PC-9 (cell line): ENCODE results near the gene PLSCR4. TPM values are rescaled to one million over a fixed set of nuclear protein-coding genes. Genes with fewer than 3 reads are reported as not detected.

Experiments used
- BruUV-seq: library from RNA; stranded (reverse); fragments of 400-500 nt; replicated peaks from 2 replicates; lab custom pipeline; 2021; lab: Mats Ljungman, UMichigan
- CTCF ChIA-PET: fragments of 300-600 bp; sonication (Branson Sonifier 250); formaldehyde crosslinking; loops from one replicate; lab custom pipeline; 2022; ENCODE audit warnings: antibody characterized with exemption; lab: Charles Lee
- POLR2A ChIA-PET: fragments of 300-600 bp; sonication (Branson Sonifier 250); formaldehyde crosslinking; loops from one replicate; lab custom pipeline; 2022; ENCODE audit warnings: antibody characterized with exemption; ENCODE audit not compliant: unreplicated experiment; lab: Charles Lee
- DNase-seq, 2 experiments: peaks; one replicate each; pipeline versions ENCODE4 v3.0.0 to v3.0.0-alpha.2; 2015 to 2022; ENCODE audit warnings: mixed read lengths in 1 of 2
- H2AFZ ChIP-seq: fragments of 200-600 bp; sonication (generic); 2 replicates; pipeline ENCODE4 v1.8.1; 2017; ENCODE audit warnings: antibody characterized with exemption
- H3F3A ChIP-seq: fragments of 200-600 bp; sonication (generic); 2 replicates; pipeline ENCODE4 v1.8.1; 2017; ENCODE audit warnings: antibody characterized with exemption, mild to moderate bottlenecking, low read depth; ENCODE audit not compliant: insufficient read depth
- H3K27ac ChIP-seq: fragments of 200-600 bp; sonication (generic); 2 replicates; pipeline ENCODE4 v1.6.1; 2016; ENCODE audit warnings: mixed run types
- H3K27me3 ChIP-seq: fragments of 200-600 bp; sonication (generic); 2 replicates; pipeline ENCODE4 v1.6.1; 2016; ENCODE audit warnings: low read depth, mixed run types; ENCODE audit not compliant: insufficient read depth
- H3K36me3 ChIP-seq: fragments of 200-600 bp; sonication (generic); 2 replicates; pipeline ENCODE4 v1.6.1; 2016; ENCODE audit warnings: low read depth, mixed run types
- H3K4me1 ChIP-seq: fragments of 200-600 bp; sonication (generic); replicated peaks from 2 replicates; pipeline ENCODE4 v1.6.1; 2016; ENCODE audit warnings: mixed run types; ENCODE audit not compliant: insufficient read depth
- H3K4me2 ChIP-seq: fragments of 200-600 bp; sonication (generic); 2 replicates; pipeline ENCODE4 v1.6.1; 2017; ENCODE audit warnings: mixed run types
- H3K4me3 ChIP-seq: fragments of 200-600 bp; sonication (generic); 2 replicates; pipeline ENCODE4 v1.6.1; 2016; ENCODE audit warnings: mixed run types
- H3K79me2 ChIP-seq: fragments of 200-600 bp; sonication (generic); 2 replicates; pipeline ENCODE4 v1.6.1; 2017; ENCODE audit warnings: low read depth, mixed run types
- H3K9me2 ChIP-seq: fragments of 200-600 bp; sonication (generic); 2 replicates; pipeline ENCODE4 v1.8.1; 2017; ENCODE audit warnings: mild to moderate bottlenecking; ENCODE audit not compliant: insufficient read depth
- H3K9me3 ChIP-seq: fragments of 200-600 bp; sonication (generic); 2 replicates; pipeline ENCODE4 v1.8.1; 2016; ENCODE audit warnings: low read depth; ENCODE audit not compliant: insufficient read depth
- H4K20me1 ChIP-seq: fragments of 200-600 bp; sonication (generic); 2 replicates; pipeline ENCODE4 v1.8.1; 2017; ENCODE audit not compliant: insufficient read depth
- CTCF ChIP-seq: fragments of 200-600 bp; sonication (generic); conservative IDR thresholded peaks from 2 replicates; pipeline ENCODE4 v1.6.1; 2017; ENCODE audit warnings: mixed run types, antibody characterized with exemption, mild to moderate bottlenecking, moderate library complexity
- EZH2 ChIP-seq: fragments of 200-600 bp; sonication (generic); IDR thresholded peaks from 2 replicates; pipeline ENCODE4 v1.8.0; 2017; ENCODE audit warnings: antibody characterized with exemption, low read depth
- intact Hi-C: fragments of 100-400 bp; cut with micrococcal nuclease; formaldehyde crosslinking; loops from one replicate; pipeline ENCODE4 v1.10.0; 2022; ENCODE audit not compliant: unreplicated experiment
- total RNA-seq: library from RNA; stranded (reverse); gene quantifications from 2 replicates; pipeline ENCODE4 v1.2.3, GENCODE V29; 2021

Gene PLSCR4
- total RNA-seq, 1 experiment from 2014 or later = 8.4 TPM

DNA sequence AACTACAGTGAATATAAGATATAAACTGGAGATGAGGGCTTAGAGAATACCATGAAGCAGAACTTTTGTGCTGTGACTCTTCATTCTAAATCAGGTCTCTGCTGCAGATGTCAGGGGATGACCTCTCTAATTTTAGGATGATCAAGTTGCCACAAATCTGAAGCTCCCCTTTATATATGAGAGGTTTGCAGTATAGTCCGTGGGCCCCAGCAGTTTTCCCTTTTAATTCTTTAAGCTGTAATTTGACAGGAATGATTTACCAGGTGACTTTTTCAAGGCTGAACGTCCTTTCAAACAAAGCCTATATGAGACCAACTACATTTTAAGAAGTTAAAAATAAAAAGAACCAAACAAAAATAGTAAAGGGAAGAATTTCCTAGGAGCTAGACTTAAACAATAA, 85.0 kb downstream of the PLSCR4 start:
- POLR2A ChIA-PET = interaction anchor here (0.7 kb wide), 1 partner anchor 359 kb away, joined by 5 read pairs; no protein-coding TSS in a partner anchor
- CTCF ChIA-PET = no interaction called here
- BruUV-seq = no TSS peak
- Histone ChIP-seq H3F3A (no peaks in the 10 kb centered on the region; the same call in none of the 2 replicates), H3K4me1 (peaks cover 13% of the 10 kb centered on the region), H3K9me2 (no peaks in the 10 kb centered on the region), H3K79me2 (no peaks in the 10 kb centered on the region), H3K36me3 (no peaks in the 10 kb centered on the region), H3K27me3 (no peaks in the 10 kb centered on the region), H3K4me3 (no peak overlapping the region), H3K27ac (no peak overlapping the region), H3K9me3 (no peaks in the 10 kb centered on the region), H3K4me2 (no peak overlapping the region), H4K20me1 (no peaks in the 10 kb centered on the region), H2AFZ (no peak overlapping the region)
- no peak for TF ChIP-seq CTCF
- TF ChIP-seq EZH2 = no peak
- no peak for DNase-seq
- intact Hi-C loops = no loop called here

DNA sequence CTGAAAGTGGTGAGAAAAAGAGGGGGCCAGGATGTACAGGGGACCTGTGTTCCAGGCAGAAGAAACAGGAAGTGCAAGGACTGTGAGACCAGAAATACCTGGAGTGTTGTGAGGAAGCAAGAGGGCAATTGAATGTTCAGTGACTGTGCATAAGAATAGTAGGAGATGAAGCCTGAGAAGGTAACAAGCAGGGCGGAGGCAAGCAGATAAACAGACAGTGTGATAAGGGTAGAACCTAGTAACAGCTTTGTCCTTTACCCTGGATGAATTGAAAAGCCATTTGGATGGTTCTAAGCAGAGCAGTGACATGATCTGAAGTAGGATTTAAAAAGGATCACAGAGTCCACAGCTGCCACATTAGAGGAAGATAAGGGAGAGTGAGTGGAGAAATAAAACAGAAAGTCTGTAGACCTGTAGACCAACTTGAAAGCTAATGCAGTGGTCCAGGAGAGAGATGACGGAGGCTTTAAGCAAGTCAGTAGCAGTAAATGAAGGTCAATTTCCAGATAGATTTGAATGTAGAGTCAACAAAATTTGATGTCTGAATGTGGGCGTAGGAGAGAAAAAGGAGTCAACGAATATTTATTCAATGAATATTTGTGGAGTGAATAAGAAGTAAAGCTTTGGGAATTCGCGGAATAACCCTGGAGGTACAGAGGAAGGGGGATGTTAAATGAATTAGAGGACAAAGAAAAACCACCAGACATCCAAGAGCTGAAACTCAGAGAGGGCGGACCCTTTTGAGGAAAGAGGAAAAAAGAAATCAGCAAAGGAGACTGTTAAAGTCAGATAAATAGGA, 85.7 kb downstream of the PLSCR4 start:
- POLR2A ChIA-PET = no interaction called here

GRCh38 chr3:146164506-146164905, 86.4 kb downstream of the PLSCR4 start:
- Histone ChIP-seq H3K4me3 (no peak overlapping the region), H3K9me2 (no peaks in the 10 kb centered on the region), H4K20me1 (no peaks in the 10 kb centered on the region), H3K27ac (no peak overlapping the region), H3K4me1 (peaks cover 17% of the 10 kb centered on the region), H3K27me3 (no peaks in the 10 kb centered on the region), H3K9me3 (no peaks in the 10 kb centered on the region), H3K79me2 (no peaks in the 10 kb centered on the region), H3F3A (peaks cover 6% of the 10 kb centered on the region), H2AFZ (no peak overlapping the region), H3K36me3 (no peaks in the 10 kb centered on the region), H3K4me2 (no peak overlapping the region)
- intact Hi-C loops = no loop called here
- BruUV-seq = no TSS peak
- CTCF ChIA-PET = no interaction called here
- TF ChIP-seq EZH2 (no peak), CTCF (no peak)
- POLR2A ChIA-PET = no interaction called here
- DNase-seq = no peak

More for the DNA sequence above, 85.7 kb downstream of the PLSCR4 start:
- Histone ChIP-seq H3K27ac (no peak overlapping the region), H3K9me2 (no peaks in the 10 kb centered on the region), H3K36me3 (no peaks in the 10 kb centered on the region), H3K9me3 (no peaks in the 10 kb centered on the region), H3F3A (peaks cover 6% of the 10 kb centered on the region), H3K79me2 (no peaks in the 10 kb centered on the region), H3K27me3 (no peaks in the 10 kb centered on the region), H4K20me1 (no peaks in the 10 kb centered on the region), H3K4me2 (no peak overlapping the region), H3K4me3 (no peak overlapping the region), H3K4me1 (peaks cover 13% of the 10 kb centered on the region), H2AFZ (no peak overlapping the region)
- TF ChIP-seq CTCF = no peak
- no peak for TF ChIP-seq EZH2
- intact Hi-C loops = no loop called here
- no TSS peak for BruUV-seq
- DNase-seq = no peak
- CTCF ChIA-PET = no interaction called here
